Colonic mucosa (tissue), 4 donors: ENCODE results near the gene ACP7. TPM values are rescaled to one million over a fixed set of nuclear protein-coding genes. Genes with fewer than 3 reads are reported as not detected.

Experiments used
- DNase-seq: peaks from one replicate; pipeline ENCODE4 v3.0.0-alpha.2; 2020
- H3K27ac ChIP-seq: fragments of 200-600 bp; one replicate; pipeline ENCODE4 v1.8.0; 2021
- H3K27me3 ChIP-seq: fragments of 200-600 bp; one replicate; pipeline ENCODE4 v1.8.0; 2021
- H3K36me3 ChIP-seq: fragments of 200-600 bp; one replicate; pipeline ENCODE4 v1.8.0; 2021
- H3K4me1 ChIP-seq: fragments of 200-600 bp; one replicate; pipeline ENCODE4 v1.8.0; 2021; ENCODE audit warnings: mild to moderate bottlenecking
- H3K4me3 ChIP-seq: fragments of 200-600 bp; one replicate; pipeline ENCODE4 v1.8.0; 2021
- H3K9ac ChIP-seq, 2 donors: one replicate each; pipeline ENCODE4 v1.7.0; 2013; ENCODE audit warnings: control low read depth in 2 of 2, low read depth in 2 of 2, low read length in 2 of 2
- H3K9me3 ChIP-seq: fragments of 200-600 bp; one replicate; pipeline ENCODE4 v1.8.0; 2021
- CTCF ChIP-seq: fragments of 200-600 bp; IDR thresholded peaks from one replicate; pipeline ENCODE4 v1.8.0; 2022; ENCODE audit warnings: antibody characterized with exemption, mild to moderate bottlenecking
- intact Hi-C: fragments of 100-400 bp; cut with DNase I; formaldehyde crosslinking; loops from one replicate; pipeline ENCODE4 v1.14.1; 2022
- total RNA-seq, 2 donors: library from RNA; stranded (reverse); fragmentation: NEBNext Ultra II Directional in 1 of 2; extraction: Animal tissue kit (Norgen Biotek cat#: 25700) in 1 of 2; gene quantifications; one replicate each; pipeline ENCODE4 v1.2.1, GENCODE V29; 2021
- donor health status: healthy.
- donor health status: DM: no; HTN: no; CAD: no.
- donor health status: DM: no; HTN: no; CAD: no.

The ACP7 gene
- total RNA-seq, result not detected

- intact Hi-C loops, result no loop called here
- Histone ChIP-seq H3K36me3 (no peaks in the 10 kb centered on the region), H3K9me3 (no peaks in the 10 kb centered on the region), H3K27me3 (peaks cover 38% of the 10 kb centered on the region), H3K27ac (no peak within 1 kb of the TSS), H3K4me1 (no peaks in the 10 kb centered on the region), H3K4me3 (no peak within 1 kb of the TSS), H3K9ac (no peak within 1 kb of the TSS)
- TF ChIP-seq CTCF, result no peak
- DNase-seq, result no peak
Measured at GRCh38 chr19:39083983-39084731, at the start of gene ACP7. Gene ACP7, plus strand, starts transcription at chr19:39084368. Its CDS starts 902 bp downstream, at chr19:39085270.

- no peak for DNase-seq
- Histone ChIP-seq H3K9me3 (no peaks in the 10 kb centered on the region), H3K4me1 (no peaks in the 10 kb centered on the region), H3K4me3 (no peak overlapping the region), H3K36me3 (no peaks in the 10 kb centered on the region), H3K27me3 (peaks cover 19% of the 10 kb centered on the region), H3K9ac (no peak overlapping the region), H3K27ac (no peak overlapping the region)
- intact Hi-C loops, result no loop called here
- TF ChIP-seq CTCF, result no peak
Measured at GRCh38 chr19:39036581-39036980, 47.6 kb upstream of the ACP7 start.

- DNase-seq, result no peak
- Histone ChIP-seq H3K27ac (no peak overlapping the region), H3K9ac (no peak overlapping the region), H3K36me3 (no peaks in the 10 kb centered on the region), H3K4me3 (no peak overlapping the region), H3K9me3 (no peaks in the 10 kb centered on the region), H3K27me3 (peaks cover 13% of the 10 kb centered on the region), H3K4me1 (no peaks in the 10 kb centered on the region)
- no peak for TF ChIP-seq CTCF
- intact Hi-C loops, result no loop called here
Measured at GRCh38 chr19:39037194-39037593, 47.0 kb upstream of the ACP7 start.

- no peak for DNase-seq
- H3K4me3 ChIP-seq, result no peak overlapping the region
- no peak overlapping the region for H3K9ac ChIP-seq
- intact Hi-C loops, result no loop called here
- no peak for TF ChIP-seq CTCF
- H3K27ac ChIP-seq, result no peak overlapping the region
- H3K36me3 ChIP-seq, result no peaks in the 10 kb centered on the region
- H3K4me1 ChIP-seq, result no peaks in the 10 kb centered on the region
- H3K27me3 ChIP-seq, result peaks cover 7% of the 10 kb centered on the region
- no peaks in the 10 kb centered on the region for H3K9me3 ChIP-seq
Measured at GRCh38 chr19:39038098-39038497, 46.1 kb upstream of the ACP7 start.

- TF ChIP-seq CTCF, result no peak
- no peaks in the 10 kb centered on the region for H3K4me1 ChIP-seq
- no peak overlapping the region for H3K27ac ChIP-seq
- no peak overlapping the region for H3K4me3 ChIP-seq
- H3K36me3 ChIP-seq, result no peaks in the 10 kb centered on the region
- no peaks in the 10 kb centered on the region for H3K27me3 ChIP-seq
- no peak overlapping the region for H3K9ac ChIP-seq
- no peaks in the 10 kb centered on the region for H3K9me3 ChIP-seq
- no peak for DNase-seq
- intact Hi-C loops, result no loop called here
Measured at GRCh38 chr19:39045506-39045905, 38.7 kb upstream of the ACP7 start.
